Esophagus muscularis mucosa (tissue), 4 donors: ENCODE measurements around the gene SLC2A11. TPM values are rescaled to one million over a fixed set of nuclear protein-coding genes. Genes with fewer than 3 reads are reported as not detected.

ENCODE experiments used
- DNase-seq: peaks from one replicate; pipeline ENCODE4 v3.0.0-alpha.2; 2017; ENCODE audit errors: extremely low spot score
- H3K27ac ChIP-seq, 4 donors: fragments of 200-600 bp; sonication (generic); replicated peaks in 1 of 4; 1 replicate in 3 of 4; 2 replicates in 1 of 4; pipeline ENCODE4 v1.5.1; 2016 to 2019; ENCODE audit warnings: mild to moderate bottlenecking in 1 of 4
- H3K27me3 ChIP-seq, 4 donors: fragments of 200-600 bp; sonication (generic); one replicate each; pipeline versions ENCODE4 v1.5.1 to v1.6.0; 2016 to 2019
- H3K36me3 ChIP-seq, 4 donors: fragments of 200-600 bp; sonication (generic); one replicate each; pipeline ENCODE4 v1.5.1; 2016 to 2019
- H3K4me1 ChIP-seq, 4 donors: fragments of 200-600 bp; sonication (generic); one replicate each; pipeline ENCODE4 v1.5.1; 2016 to 2019
- H3K4me3 ChIP-seq, 4 donors: fragments of 200-600 bp; sonication (generic); 1 replicate in 2 of 4; 2 replicates in 2 of 4; pipeline ENCODE4 v1.5.1; 2016 to 2019; ENCODE audit warnings: mild to moderate bottlenecking in 4 of 4, moderate library complexity in 1 of 4
- H3K9me3 ChIP-seq, 4 donors: fragments of 200-600 bp; sonication (generic); 1 replicate in 3 of 4; 2 replicates in 1 of 4; pipeline ENCODE4 v1.5.1; 2016 to 2019
- CTCF ChIP-seq, 3 experiments: fragments of 200-600 bp in 2 of 3; fragments of 450-650 bp in 1 of 3; sonication (generic) in 2 of 3; IDR thresholded peaks; one replicate each; pipeline ENCODE4 v1.5.1; 2017 to 2019; ENCODE audit warnings: antibody characterized with exemption in 3 of 3, mild to moderate bottlenecking in 2 of 3, moderate library complexity in 1 of 3
- EP300 ChIP-seq: sonication (generic); formaldehyde crosslinking; IDR thresholded peaks from one replicate; pipeline ENCODE4 v1.6.1; 2017; ENCODE audit warnings: antibody characterized with exemption
- POLR2A ChIP-seq: fragments of 450-650 bp; IDR thresholded peaks from one replicate; pipeline ENCODE4 v1.6.1; 2017; ENCODE audit warnings: antibody characterized with exemption, moderate library complexity, mild to moderate bottlenecking, low read depth
- POLR2AphosphoS5 ChIP-seq, 2 donors: sonication (generic); formaldehyde crosslinking; IDR thresholded peaks; one replicate each; pipeline ENCODE4 v1.6.1; 2017; ENCODE audit warnings: antibody characterized with exemption in 2 of 2
- WGBS: methylation state at CpG from one replicate; pipeline ENCODE4 v1.1.5; 2018; 5-methylcytosine and 5-hydroxymethylcytosine counted together
- intact Hi-C: fragments of 100-400 bp; cut with DNase I; formaldehyde crosslinking; loops from one replicate; pipeline ENCODE4 v1.15.1; 2023
- total RNA-seq, 4 donors: library from RNA; depleted of rRNA; stranded (reverse); fragments of >200 nt; gene quantifications; one replicate each; pipeline versions ENCODE4 v1.1.0 to v1.2.1, GENCODE V29; 2016

The SLC2A11 gene
- total RNA-seq, 4 donors from 2014 or later = 11.6 to 17.4 (median 15.3) TPM

- DNase-seq = no peak
- WGBS = 92% methylated on average over 5 of the region's 20 CpGs
- H3K27me3 ChIP-seq = no peaks in the 10 kb centered on the region
- no peaks in the 10 kb centered on the region for H3K36me3 ChIP-seq
- peaks cover 48 to 54% (median 51%) of the 10 kb centered on the region in 4 donors for H3K4me1 ChIP-seq
- no peak overlapping the region for H3K4me3 ChIP-seq
- TF ChIP-seq EP300 = no peak
- TF ChIP-seq CTCF (IDR thresholded peaks at IDR 0.05) = no peak
- TF ChIP-seq POLR2AphosphoS5 (IDR thresholded peaks at IDR 0.05) = no peak
- no peak for TF ChIP-seq POLR2A
- no peak overlapping the region for H3K27ac ChIP-seq
- H3K9me3 ChIP-seq = no peaks in the 10 kb centered on the region
- intact Hi-C loops = no loop called here
Observed at GRCh38 chr22:23841736-23842445, 15.8 kb upstream of the SLC2A11 start.

GRCh38 chr22:23842599-23842998, 15.1 kb upstream of the SLC2A11 start:
- intact Hi-C loops = no loop called here

GRCh38 chr22:23844739-23845202, 12.9 kb upstream of the SLC2A11 start:
- no peaks in the 10 kb centered on the region for H3K36me3 ChIP-seq
- DNase-seq = no peak
- H3K27ac ChIP-seq = no peak overlapping the region
- WGBS = 79% methylated on average over 8 of the region's 8 CpGs
- H3K4me3 ChIP-seq = no peak overlapping the region
- TF ChIP-seq CTCF (IDR thresholded peaks at IDR 0.05) (no peak), POLR2AphosphoS5 (IDR thresholded peaks at IDR 0.05) (no peak), POLR2A (no peak), EP300 (no peak)
- intact Hi-C loops = loop anchor here (5.0 kb wide), 2 partner anchors 77 to 302 kb away; partner anchors contain the start of gene CHCHD10
- H3K9me3 ChIP-seq = no peaks in the 10 kb centered on the region
- no peaks in the 10 kb centered on the region for H3K27me3 ChIP-seq
- H3K4me1 ChIP-seq = peaks cover 37 to 42% (median 39%) of the 10 kb centered on the region in 4 donors

More at GRCh38 chr22:23842599-23842998, 15.1 kb upstream of the SLC2A11 start:
- TF ChIP-seq POLR2A = no peak
- TF ChIP-seq POLR2AphosphoS5 (IDR thresholded peaks at IDR 0.05) = no peak
- TF ChIP-seq EP300 = no peak
- no peak for TF ChIP-seq CTCF (IDR thresholded peaks at IDR 0.05)
- Histone ChIP-seq H3K4me3 (no peak overlapping the region), H3K36me3 (no peaks in the 10 kb centered on the region), H3K4me1 (peaks cover 49 to 55% (median 52%) of the 10 kb centered on the region in 4 donors), H3K27ac (no peak overlapping the region), H3K27me3 (no peaks in the 10 kb centered on the region), H3K9me3 (no peaks in the 10 kb centered on the region)
- no peak for DNase-seq
- WGBS = 92% methylated on average over 2 of the region's 4 CpGs

- TF ChIP-seq POLR2AphosphoS5 (IDR thresholded peaks at IDR 0.05) (no peak), EP300 (no peak), CTCF (IDR thresholded peaks at IDR 0.05) (no peak), POLR2A (no peak)
- H3K27me3 ChIP-seq = no peaks in the 10 kb centered on the region
- no peaks in the 10 kb centered on the region for H3K9me3 ChIP-seq
- H3K4me1 ChIP-seq = peaks cover 38 to 42% (median 40%) of the 10 kb centered on the region in 4 donors
- no peaks in the 10 kb centered on the region for H3K36me3 ChIP-seq
- intact Hi-C loops = loop anchor here (5.0 kb wide), 2 partner anchors 78 to 303 kb away; partner anchors contain the start of gene CHCHD10
- no peak for DNase-seq
- 74% methylated on average over 8 of the region's 9 CpGs for WGBS
- no peak overlapping the region for H3K4me3 ChIP-seq
- H3K27ac ChIP-seq = peak overlapping the region in 2 of 4 donors; percentile 1 to 7
Observed at GRCh38 chr22:23845265-23846080, 12.2 kb upstream of the SLC2A11 start.
